AG10803 (cell line): ENCODE results near the gene KCNT1.

Experiments used
- DNase-seq: peaks from one replicate; pipeline ENCODE4 v3.0.0; 2010; ENCODE audit warnings: low read depth
- H3K4me3 ChIP-seq: 2 replicates; pipeline ENCODE4 v1.5.1; 2011; ENCODE audit warnings: mild to moderate bottlenecking, low read length, control low read depth
- TF ChIP-seq, protein P1 (sequence below): conservative IDR thresholded peaks from 2 replicates; pipeline ENCODE4 v1.5.1; 2011; ENCODE audit warnings: mild to moderate bottlenecking, low read length, control low read depth, inconsistent platforms

Gene KCNT1

DNA sequence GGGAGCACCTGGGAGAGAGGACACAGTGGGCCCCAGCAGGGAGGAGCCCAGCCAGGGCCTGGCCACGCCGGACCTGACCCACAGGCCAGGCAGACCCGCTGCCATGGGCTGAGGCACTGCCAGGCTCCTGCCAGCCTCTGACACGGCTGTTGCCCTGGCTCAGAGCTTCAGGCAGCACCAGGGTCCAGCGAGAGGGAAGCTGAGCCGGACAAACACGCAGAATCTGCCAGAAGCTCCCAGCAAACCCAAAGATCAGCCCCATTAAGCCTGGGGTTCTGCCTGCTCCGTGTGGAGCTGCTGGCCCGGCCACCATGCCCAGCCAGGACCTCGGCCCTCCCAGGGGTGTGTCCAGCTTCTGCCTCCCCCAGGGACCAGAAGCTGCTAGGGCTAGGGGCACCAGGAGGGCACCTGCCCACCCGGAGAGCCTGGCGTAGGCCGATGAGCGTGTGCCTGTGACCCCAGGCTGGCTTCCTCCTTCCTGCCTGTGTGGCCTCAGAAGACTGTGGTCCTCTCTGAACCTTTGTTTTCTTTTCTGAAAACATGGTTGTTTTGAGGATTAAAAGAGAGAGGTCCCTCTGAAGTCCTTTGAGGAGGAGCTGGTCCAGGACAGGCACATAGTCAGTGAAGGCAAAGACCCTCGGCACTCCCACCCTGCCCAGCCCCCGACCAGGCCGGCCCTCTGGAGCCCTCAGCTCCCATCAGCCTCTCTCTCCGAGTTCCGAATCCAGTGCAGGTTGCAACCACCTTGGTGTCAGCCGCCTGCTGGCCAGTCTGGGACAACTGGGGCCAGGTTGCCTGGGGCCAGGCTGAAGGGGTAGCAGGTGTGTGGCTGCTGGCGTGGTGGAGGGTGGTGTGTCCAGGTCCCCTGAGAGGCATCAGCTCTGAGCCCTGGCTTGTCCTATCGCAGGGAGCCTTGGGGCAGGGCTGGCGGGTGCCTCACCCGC is 39.6 kb downstream of the KCNT1 start:
- TF ChIP-seq, protein P1, sequence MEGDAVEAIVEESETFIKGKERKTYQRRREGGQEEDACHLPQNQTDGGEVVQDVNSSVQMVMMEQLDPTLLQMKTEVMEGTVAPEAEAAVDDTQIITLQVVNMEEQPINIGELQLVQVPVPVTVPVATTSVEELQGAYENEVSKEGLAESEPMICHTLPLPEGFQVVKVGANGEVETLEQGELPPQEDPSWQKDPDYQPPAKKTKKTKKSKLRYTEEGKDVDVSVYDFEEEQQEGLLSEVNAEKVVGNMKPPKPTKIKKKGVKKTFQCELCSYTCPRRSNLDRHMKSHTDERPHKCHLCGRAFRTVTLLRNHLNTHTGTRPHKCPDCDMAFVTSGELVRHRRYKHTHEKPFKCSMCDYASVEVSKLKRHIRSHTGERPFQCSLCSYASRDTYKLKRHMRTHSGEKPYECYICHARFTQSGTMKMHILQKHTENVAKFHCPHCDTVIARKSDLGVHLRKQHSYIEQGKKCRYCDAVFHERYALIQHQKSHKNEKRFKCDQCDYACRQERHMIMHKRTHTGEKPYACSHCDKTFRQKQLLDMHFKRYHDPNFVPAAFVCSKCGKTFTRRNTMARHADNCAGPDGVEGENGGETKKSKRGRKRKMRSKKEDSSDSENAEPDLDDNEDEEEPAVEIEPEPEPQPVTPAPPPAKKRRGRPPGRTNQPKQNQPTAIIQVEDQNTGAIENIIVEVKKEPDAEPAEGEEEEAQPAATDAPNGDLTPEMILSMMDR = no peak
- no peak for DNase-seq
- H3K4me3 ChIP-seq = no peak overlapping the region

DNA sequence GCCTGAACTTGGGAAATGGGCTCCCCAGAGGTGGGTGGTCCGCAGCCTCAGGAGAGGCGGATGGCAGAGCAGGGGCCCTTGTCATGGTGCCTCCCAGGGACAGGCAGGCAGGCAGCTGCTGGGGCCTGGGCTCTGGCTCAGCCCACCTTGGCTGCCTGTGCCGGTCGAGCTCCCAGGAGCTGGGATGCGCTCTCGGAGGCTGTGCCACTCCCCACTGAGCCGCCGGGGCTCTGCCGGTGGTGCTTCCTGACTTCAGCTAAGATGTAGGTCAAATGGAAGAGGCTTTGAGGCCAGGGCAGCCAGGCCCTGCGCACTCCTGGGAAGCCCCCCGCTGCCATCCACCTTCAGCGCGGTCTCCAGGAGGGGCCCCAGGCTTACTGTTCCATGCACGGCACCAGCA is 41.0 kb downstream of the KCNT1 start:
- no peak for DNase-seq
- TF ChIP-seq, protein P1 = no peak
- H3K4me3 ChIP-seq = no peak overlapping the region

DNA sequence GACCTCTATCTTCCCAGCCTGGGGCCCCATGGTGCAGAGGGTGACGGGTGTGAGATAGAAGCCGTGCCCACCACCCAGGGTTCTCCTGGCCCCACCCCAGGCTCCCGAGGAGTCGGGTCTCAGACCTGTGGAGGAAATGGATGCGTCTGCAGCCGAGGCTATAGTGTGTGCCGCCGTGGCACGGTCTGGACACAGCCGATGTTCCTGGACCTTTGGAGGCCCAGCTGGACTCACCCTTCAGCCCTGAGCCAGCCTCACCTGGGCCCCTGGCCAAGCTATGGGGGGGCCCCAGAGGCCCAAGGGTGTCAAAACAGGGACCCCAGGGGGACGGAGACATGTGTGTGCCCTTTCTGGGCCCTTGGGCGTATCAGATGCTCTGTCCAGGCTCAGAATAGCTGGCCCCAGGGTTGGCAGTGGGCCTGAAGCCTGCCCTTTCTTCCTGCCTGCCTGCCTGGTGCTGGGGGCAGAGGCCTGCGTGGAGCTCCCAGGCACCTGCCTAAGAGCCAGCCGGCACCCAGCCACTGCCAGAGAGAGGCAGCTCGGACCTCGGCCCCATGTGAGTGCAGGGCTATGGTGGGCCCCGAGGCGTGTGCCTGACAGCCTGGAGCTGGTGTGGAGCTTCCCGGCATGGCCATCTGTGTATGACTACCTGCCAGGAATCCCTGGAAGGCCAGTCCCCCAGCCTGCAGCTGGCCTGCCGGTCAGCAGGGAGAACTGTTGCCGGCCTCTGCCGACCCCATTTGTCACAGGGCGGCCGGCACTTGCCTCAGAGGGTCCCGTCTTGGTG is 41.8 kb downstream of the KCNT1 start:
- no peak overlapping the region for H3K4me3 ChIP-seq
- DNase-seq = no peak
- TF ChIP-seq, protein P1 = no peak

DNA sequence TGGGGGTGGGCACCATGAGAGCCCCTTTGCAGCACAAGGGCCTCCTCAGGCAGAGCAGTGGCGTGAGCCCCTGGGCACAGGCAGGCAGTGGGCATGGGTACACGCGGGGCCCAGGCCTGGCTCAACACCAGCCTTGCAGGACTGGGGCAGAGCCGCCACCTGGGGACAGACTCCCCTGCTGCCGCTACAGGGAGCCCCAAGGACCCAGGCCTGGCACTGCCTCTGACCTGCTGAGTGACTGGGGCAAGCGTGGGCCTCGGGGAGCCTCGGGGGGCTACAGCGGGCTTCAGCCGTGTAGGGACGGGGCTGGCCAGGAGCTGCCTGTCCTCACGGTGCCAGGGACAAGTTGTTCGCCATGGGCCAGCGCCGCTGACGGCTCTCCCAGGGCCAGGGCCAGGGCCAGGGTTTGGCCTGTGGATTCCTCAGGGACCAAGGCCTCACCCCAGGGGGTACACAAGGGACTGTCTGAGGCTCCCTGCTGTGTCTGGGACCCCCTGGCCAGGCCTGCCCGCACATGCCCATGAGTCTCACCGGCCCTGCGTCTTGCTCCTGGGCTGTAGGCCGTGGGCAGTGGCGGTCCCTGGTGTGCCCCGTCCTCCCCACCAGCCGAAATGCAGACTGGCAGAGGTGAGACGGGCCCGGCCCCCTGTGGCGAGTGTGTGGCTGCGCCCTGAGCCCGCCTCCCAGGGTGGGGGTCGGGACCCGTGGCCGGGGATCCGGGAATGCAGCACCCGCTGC is 42.5 kb downstream of the KCNT1 start:
- H3K4me3 ChIP-seq = no peak overlapping the region
- DNase-seq = no peak
- TF ChIP-seq, protein P1 = no peak

DNA sequence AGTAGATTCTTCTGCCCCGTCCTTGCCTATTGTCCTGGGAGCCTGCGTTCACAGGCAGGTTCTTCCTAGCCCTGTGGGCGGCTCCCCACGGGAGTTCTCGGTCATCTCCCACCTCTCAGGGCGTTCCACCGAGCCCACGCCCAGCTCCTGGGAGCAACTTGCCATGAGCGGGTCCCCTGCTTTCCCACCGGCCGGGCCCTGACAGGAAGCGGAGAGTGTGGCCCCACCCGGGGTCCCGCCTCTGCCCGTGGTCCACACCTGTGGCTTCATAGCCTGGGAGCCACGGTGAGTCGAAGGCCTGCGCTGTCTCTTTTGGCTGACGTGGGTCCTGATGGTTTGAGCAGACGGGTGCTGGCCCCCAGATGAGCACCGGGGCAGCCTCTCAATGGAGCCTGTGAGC is 43.2 kb downstream of the KCNT1 start:
- TF ChIP-seq, protein P1 = no peak
- DNase-seq = no peak
- no peak overlapping the region for H3K4me3 ChIP-seq

DNA sequence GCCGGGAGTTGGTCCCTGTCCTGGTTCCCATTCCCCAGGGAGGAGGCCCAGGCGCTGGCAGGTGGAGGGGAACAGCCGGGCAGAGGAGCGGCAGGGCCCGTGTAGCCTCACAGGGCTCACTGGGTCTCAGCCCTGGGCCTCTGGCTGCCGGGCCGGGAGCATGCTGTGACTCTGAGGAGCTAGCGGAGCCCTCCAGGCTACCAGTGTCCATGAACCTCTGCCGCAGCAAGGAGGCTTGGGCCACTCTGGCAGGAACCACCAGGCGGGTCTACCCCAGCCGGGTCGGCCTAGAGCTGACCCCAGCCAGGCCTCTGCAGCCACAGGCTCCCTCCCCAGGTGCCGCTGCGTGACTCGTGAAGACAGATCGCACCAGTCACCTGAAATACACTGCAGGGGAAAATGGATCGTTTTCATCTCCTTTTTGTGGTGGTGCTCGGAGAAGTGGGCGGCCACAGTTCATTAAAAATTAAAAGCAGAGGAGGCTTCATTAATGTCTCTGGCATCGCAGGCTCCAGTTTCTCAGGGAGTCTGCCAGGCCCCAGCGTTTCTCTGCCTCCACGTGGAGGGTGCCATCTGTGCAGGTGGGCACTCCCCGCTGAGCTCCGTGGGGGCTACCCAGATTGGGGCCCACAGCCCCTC is 43.8 kb downstream of the KCNT1 start:
- no peak overlapping the region for H3K4me3 ChIP-seq
- no peak for DNase-seq
- TF ChIP-seq, protein P1 = no peak
